GM18511 (cell line): ENCODE measurements around the gene TNFRSF12A.

Experiments used
- ATAC-seq: cut with Tn5 transposase; IDR thresholded peaks from one replicate; pipeline ENCODE4 v1.9.1; 2021; ENCODE audit warnings: mild to moderate bottlenecking, moderate library complexity; ENCODE audit not compliant: unreplicated experiment

Gene TNFRSF12A

DNA sequence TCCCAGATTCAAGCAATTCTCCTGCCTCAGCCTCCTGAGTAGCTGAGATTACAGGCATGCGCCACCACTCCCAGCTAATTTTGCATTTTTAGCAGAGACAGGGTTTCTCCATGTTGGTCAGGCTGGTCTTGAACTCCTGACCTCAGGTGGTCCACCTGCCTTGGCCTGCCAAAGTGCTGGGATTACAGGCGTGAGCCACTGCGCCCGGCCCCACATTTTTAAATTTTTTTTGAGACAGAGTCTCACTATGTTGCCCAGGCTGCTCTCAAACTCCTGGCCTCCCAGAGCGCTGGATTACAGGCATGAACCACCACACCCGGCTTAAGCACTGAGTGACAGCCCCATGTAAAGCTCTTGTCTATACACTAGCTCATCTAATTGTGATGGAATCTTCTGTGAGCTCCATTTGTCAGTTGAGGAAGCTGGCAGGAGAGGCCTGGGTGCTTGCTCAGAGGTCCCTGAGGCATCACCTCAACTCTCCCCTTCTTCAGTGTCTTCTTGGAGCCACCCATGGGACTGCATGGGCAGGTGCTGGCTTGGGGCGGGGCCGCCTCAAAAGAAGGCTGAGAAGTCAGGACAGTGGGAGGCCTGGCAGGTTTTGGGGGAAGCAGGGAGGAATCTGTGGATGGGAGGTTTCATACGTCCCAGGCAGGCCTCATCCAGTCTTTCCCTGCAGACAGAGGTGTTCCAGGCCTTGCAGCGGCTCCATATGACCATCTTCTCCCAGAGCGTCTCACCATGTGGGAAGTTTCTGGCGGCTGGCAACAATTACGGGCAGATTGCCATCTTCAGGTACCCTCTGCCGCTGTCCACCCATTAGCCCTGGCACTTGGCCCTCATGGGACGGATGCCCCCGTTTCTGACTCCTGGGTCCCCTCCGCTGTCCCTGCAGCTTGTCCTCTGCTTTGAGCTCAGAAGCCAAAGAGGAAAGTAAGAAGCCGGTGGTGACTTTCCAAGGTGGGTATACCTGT is 5.1 kb downstream of the TNFRSF12A start:
- ATAC-seq = no peak

- ATAC-seq = no peak
Observed at GRCh38 chr16:3026003-3026378, 5.8 kb downstream of the TNFRSF12A start.

DNA sequence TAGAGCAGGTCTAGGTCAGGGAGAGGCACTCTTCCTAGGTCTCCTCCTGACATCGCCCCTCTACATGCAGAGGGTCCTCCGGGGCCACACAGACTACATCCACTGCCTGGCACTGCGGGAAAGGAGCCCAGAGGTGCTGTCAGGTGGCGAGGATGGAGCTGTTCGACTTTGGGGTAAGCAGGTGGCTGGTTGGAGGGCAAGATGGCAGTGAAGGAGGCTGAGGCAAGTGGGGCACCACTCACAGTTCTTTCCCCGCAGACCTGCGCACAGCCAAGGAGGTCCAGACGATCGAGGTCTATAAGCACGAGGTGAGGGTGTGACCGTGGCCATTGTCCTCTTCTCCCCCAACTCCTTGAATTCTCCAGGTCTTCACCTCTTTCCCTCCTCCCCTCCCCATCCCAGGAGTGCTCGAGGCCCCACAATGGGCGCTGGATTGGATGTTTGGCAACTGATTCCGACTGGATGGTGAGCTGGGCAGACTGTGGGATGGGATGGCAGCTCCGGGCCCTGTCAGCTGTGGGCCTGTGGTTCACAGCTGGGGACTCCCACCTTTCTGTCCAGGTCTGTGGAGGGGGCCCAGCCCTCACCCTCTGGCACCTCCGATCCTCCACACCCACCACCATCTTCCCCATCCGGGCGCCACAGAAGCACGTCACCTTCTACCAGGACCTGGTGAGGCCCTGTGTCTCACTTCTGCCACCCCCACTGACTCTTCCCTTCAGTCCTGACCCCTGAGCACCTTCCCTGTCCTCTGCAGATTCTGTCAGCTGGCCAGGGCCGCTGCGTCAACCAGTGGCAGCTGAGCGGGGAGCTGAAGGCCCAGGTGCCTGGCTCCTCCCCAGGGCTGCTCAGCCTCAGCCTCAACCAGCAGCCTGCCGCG is 6.7 kb downstream of the TNFRSF12A start:
- no peak for ATAC-seq

DNA sequence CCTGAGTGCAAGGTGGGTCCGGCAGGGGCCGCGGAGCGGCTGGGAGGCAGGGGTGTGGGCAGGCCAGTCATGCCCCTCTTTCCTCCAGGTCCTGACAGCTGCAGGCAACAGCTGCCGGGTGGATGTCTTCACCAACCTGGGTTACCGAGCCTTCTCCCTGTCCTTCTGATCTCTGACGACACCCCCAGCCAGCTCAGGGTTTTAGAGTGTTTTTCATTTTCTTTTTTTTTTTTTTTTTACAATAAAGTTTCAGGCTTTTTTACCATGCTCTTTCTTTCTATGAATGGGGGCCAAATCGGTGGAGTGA is 7.3 kb downstream of the TNFRSF12A start:
- no peak for ATAC-seq

GRCh38 chr16:3027983-3028715 is 8.0 kb downstream of the TNFRSF12A start:
- ATAC-seq = no peak

DNA sequence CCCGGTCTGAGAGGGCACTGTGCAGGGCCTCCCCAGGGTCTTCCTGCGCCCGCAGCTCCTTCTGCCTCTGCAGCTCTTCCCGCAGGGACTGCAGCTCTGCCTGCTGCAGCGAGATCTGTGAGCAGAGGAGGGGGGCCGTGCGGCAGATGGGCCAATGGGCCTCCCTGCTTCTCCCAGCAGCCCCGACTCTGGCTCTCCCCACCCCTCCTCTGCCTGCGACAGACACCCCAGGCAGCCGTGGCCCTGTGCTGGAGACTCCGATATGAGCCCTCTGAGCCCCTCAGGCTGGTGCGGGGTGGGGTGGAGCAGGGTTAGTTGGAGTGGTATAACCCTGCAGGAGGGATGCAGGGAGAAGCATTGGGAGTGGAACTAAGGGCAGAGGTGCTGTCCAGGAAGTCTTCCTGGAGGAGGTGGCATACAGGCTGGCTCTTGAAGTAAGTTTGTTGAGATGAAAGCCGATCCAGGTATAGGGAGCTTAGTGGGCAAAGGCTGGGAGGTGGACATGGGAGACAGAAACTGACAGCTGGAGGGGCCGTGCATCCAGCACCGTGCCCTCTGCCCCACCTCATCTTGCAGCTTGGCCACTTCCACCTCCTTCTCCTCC is 8.7 kb downstream of the TNFRSF12A start:
- ATAC-seq = no peak

DNA sequence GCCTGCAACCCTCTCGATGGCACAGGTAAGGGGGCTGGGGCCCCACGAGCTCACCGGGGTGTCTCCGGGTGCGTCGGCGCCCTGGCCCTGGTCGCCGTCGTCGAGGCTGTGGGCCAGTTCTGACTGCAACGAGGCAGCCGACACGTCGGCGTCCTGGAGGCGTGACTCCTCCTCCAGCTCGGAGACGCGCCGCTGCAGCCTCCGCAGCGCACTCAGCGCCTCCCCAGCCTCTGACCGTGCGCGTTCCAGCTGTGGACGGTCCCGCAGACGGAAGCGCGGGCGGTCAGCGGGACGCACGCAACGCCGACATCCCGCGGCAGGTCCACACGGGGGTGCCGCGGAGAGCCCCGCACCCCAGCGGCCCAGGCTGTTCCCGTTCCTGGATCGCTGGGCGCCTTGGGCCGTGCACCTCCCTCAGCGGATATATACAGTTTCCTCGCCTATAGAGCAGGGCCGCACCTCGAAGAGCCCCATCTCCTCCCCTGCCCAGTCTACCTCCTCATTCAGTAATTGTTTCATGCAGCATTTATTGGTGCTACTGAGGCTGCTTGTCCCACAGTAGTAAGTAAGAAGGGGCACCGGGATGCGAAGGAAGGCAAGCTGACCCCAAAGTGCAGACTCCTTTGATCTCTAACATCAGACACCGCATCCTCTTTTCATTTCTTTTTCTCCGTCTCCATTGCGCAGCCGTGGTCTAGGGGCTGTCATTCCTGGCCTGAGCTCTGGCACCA is 9.5 kb downstream of the TNFRSF12A start:
- no peak for ATAC-seq

DNA sequence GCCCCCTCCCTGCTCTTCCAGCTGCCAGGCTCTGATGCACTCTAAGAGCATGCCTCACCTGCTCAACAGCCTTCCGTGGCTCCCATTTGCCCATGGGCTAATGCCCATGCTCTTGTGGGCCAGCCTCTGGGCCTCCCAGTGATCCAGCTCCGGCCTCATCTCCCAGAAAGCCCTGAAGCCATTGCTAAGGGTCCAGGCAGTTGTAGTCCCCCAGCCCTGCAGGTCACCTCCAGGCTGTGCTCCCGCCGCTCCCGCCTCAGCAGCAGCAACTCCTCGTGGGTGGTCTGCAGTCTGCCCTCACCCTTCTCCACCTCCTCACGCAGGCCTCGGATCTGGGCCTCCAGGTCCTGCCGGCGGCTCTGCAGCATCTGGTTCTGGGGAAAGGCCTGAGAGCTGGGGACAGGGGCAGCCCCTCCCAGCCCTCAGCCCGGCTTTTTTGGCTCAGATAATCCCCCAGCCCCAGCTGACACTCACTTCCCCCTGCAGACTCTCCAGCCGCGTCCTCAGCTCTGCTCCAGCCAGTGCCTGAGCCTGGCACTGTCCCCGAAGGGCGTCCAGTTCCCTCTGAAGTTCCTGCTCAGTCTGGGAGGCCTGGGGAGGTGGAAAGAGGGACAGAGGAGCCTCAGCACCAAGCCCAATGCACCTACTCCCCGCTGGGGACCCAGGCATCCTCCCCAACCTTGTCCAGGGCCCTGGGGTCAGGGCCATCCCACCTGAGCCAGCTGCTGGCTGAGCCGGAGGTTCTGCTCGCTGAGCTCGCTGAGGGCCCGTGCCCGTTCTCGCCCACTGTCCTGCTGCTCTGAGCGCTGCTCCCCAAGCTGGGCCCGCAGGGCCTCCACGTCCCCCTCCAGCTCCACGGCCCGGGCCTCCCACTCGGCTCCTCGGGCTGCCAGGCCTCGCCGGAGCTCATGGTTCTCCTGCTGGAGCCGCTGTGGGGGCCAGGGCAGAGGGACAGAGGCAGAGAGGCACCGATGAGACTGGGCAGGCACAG is 10.3 kb downstream of the TNFRSF12A start:
- ATAC-seq = no peak

GRCh38 chr16:3032624-3033023 is 12.5 kb downstream of the TNFRSF12A start:
- ATAC-seq = no peak

DNA sequence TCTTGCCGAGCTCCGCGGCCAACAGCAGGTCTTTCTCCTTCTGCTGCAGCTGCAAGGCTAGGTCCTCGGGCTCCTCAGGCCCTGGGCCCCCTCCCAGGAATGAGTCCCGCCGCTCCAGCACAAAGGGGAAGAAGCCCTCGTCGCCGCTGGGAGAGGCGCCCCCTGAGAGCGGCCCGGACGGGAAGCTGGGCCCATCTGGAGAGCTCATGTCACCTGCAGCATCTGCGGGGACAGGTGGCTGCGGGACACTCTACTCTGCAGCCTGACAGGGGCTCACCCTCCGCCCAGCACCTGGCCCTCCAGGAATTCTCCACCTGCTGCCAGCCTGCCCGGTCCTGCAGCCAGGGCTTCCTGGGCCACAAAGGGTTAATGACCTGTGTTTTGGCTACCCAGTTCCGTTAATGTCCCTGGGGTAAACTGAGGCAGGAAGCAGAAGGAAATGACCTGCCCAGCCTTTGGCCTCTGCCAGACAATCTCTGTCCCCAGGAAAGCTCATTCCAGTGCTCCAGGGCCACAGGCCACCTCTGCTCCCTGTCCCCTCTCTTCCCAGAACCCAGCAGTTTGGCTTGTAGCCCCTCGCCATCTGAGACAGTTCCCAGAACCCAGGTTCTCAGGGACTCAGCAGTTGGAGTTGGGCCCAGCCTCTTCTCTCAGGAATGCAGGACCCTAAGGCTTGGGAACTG is 15.3 kb downstream of the TNFRSF12A start:
- ATAC-seq = no peak

- ATAC-seq = no peak
Observed at GRCh38 chr16:3035972-3036725, 16.0 kb downstream of the TNFRSF12A start.

DNA sequence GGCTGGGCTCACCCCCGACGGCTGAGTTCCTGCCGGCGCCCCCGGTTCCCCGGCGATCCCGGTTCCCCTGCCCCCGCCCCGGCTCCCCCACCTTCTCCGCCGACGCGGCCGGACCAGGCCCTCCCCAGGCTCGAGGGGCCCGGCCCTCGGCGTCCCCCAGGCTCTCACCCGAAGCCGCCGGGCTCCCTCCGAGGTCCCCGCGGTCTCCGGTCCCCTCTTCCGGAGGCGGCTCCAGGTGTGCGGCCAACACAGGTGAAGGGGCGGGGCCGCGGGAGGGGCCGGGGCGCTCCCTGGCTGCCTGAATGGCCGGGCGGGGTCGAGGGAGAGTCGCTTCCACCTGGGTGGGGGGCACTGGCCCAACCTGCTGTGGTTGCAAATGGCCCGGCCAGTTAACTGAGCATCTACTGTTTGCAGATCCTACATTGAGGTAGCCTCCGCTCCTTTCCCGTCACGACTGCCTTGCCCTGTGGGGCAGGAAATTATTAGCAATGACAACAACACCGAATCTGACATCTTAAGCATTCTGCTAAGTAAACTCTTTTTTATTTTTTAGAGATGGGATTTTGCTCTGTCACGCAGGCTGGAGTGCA is 16.7 kb downstream of the TNFRSF12A start, which contains the start of gene BICDL2:
Gene BICDL2 (minus strand): TSS at position 219 of the 590 bp plus-strand sequence. CDS start 1,448 bp downstream, outside the sequence.
- ATAC-seq = no peak

DNA sequence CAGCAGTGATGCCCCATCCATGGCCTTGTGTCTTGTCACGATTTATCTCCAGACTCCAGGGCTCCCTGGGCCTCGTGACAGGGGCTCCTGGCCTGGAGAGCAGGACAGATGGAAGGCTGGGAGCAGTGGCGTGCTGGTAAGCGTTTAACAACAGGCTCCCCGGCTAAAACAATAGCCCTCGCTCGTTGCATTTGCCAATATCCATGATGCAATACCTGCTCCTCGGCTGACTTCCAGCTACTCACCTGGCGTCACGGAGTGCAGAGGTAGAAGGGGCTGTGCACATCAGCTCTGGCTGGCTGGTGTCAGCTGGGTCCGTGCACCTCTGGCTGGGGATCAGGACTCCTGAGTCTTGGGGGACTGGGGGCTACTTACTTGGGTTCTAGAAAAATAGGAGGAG is 18.1 kb downstream of the TNFRSF12A start:
- ATAC-seq = no peak

DNA sequence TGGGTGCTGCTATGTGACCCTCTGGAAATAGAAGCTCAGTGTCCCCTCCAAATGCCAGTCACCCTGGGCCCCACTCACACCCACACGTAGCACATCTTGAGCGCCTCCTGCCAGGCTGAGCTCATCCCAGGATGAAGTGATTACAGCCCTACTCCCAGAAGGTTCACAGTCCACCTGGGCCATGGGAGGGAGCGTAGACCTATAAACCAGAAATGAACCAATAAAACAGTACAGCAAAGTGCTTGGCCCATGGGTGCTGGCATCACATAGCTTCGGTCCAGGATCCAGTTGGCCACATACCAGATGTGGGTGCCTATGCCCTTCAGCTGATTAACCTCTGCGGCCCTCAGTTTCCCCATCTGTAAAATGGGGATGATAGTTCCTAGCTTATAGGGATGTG is 18.7 kb downstream of the TNFRSF12A start:
- ATAC-seq = no peak

GRCh38 chr16:3042376-3042775 is 22.2 kb downstream of the TNFRSF12A start:
- no peak for ATAC-seq

DNA sequence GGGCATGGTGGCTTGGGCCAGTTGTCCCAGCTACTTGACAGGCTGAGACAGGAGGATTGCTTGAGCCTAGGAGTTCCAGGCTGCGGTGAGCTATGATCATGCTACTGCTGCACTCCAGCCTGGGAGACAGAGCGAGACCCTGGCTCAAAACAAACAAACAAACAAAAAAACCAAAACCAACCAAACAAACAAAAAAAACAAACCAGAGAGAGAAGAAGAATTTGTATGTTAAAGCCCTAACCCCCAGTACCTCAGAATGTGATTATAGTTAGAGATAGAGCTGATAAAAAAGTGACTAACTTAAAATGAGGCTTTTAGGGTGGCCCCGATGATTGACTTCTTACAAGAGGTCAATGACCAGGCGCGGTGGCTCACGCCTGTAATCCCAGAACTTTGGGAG is 24.5 kb downstream of the TNFRSF12A start:
- no peak for ATAC-seq
